HCT116 (cell line): ENCODE results near the gene TLN1. TPM values are rescaled to one million over a fixed set of nuclear protein-coding genes. Genes with fewer than 3 reads are reported as not detected.

Source experiments
- ATAC-seq: fragments of 200-7000 bp; cut with Tn5 transposase; 2 replicates; pipeline ENCODE4 v1.9.1; 2020; ENCODE audit warnings: mild to moderate bottlenecking, moderate library complexity
- BruUV-seq: library from RNA; stranded (reverse); fragments of 400-500 nt; replicated peaks from 2 replicates; lab custom pipeline; 2021; lab: Mats Ljungman, UMichigan
- CTCF ChIA-PET: fragments of 300-600 bp; sonication (Branson Sonifier 250); formaldehyde crosslinking; loops from one replicate; lab custom pipeline; 2021; ENCODE audit warnings: antibody characterized with exemption; lab: Charles Lee
- POLR2A ChIA-PET: fragments of 300-600, 350-600 bp; sonication (Branson Sonifier 250); formaldehyde crosslinking; loops from one replicate; lab custom pipeline; 2021; ENCODE audit warnings: antibody characterized with exemption; lab: Charles Lee
- RAD21 ChIA-PET, 2 experiments: fragments of 300-600 bp; sonication (Branson Sonifier 250); formaldehyde crosslinking; loops; one replicate each; lab custom pipeline; 2023; ENCODE audit warnings: low total read pairs in 2 of 2; ENCODE audit not compliant: uncharacterized antibody in 2 of 2, unreplicated experiment in 2 of 2, low non-redundant PET in 1 of 2; lab: Charles Lee
- DNase-seq: peaks from one replicate; pipeline ENCODE4 v3.0.0-alpha.2; 2010; ENCODE audit warnings: low read depth, low spot score
- H2AFZ ChIP-seq: fragments of 200-600 bp; shearing (Covaris generic), sonication (generic); 2 replicates; pipeline ENCODE4 v1.6.1; 2017; ENCODE audit warnings: low read depth, mixed run types, mixed read lengths, antibody characterized with exemption, low read length; ENCODE audit not compliant: poor library complexity, severe bottlenecking
- H3K27ac ChIP-seq: 2 replicates; pipeline ENCODE4 v1.5.1; 2012; ENCODE audit warnings: low read depth, low read length
- H3K27me3 ChIP-seq: fragments of 200-600 bp; sonication (generic); 2 replicates; pipeline ENCODE4 v1.6.1; 2016; ENCODE audit warnings: mixed run types, low read length, mixed read lengths; ENCODE audit not compliant: insufficient read depth
- H3K36me3 ChIP-seq, 2 experiments: fragments of 200-500 bp in 1 of 2; fragments of 200-600 bp in 1 of 2; sonication (Bioruptor generic) in 1 of 2; sonication (generic) in 1 of 2; 2 replicates each; pipeline versions ENCODE4 v1.5.1 to v1.6.1; 2014 to 2016; ENCODE audit warnings: low read length in 2 of 2, inconsistent platforms in 1 of 2, mixed read lengths in 1 of 2, mixed run types in 1 of 2; ENCODE audit not compliant: insufficient read depth in 2 of 2, control insufficient read depth in 1 of 2
- H3K4me1 ChIP-seq, 2 experiments: fragments of 200-600 bp in 1 of 2; sonication (generic) in 1 of 2; 2 replicates each; pipeline versions ENCODE4 v1.5.1 to v1.6.1; 2012 to 2017; ENCODE audit warnings: low read length in 2 of 2, inconsistent platforms in 1 of 2, mild to moderate bottlenecking in 1 of 2, mixed read lengths in 1 of 2, mixed run types in 1 of 2, moderate library complexity in 1 of 2; ENCODE audit not compliant: insufficient read depth in 2 of 2, control insufficient read depth in 1 of 2
- H3K4me2 ChIP-seq: fragments of 200-600 bp; sonication (generic); 2 replicates; pipeline ENCODE4 v1.6.1; 2017; ENCODE audit warnings: mixed run types, low read length, mixed read lengths
- H3K4me3 ChIP-seq, 2 experiments: fragments of 200-600 bp in 1 of 2; sonication (generic) in 1 of 2; replicated peaks in 1 of 2; 2 replicates each; pipeline ENCODE4 v1.5.1; 2011 to 2016; ENCODE audit warnings: low read length in 2 of 2, control low read depth in 1 of 2, low read depth in 1 of 2, mild to moderate bottlenecking in 1 of 2, mixed read lengths in 1 of 2, mixed run types in 1 of 2
- H3K79me2 ChIP-seq: fragments of 200-600 bp; sonication (generic); 2 replicates; pipeline ENCODE4 v1.6.1; 2017; ENCODE audit warnings: mild to moderate bottlenecking, mixed run types, low read length, moderate library complexity, mixed read lengths; ENCODE audit not compliant: insufficient read depth
- H3K9ac ChIP-seq: fragments of 200-600 bp; sonication (generic); 2 replicates; pipeline ENCODE4 v1.6.1; 2016; ENCODE audit warnings: low read length, mixed read lengths
- H3K9me2 ChIP-seq: fragments of 200-600 bp; sonication (generic), shearing (Covaris generic); 2 replicates; pipeline ENCODE4 v1.6.1; 2017; ENCODE audit warnings: mixed run types, mild to moderate bottlenecking, moderate library complexity; ENCODE audit not compliant: insufficient read depth
- H3K9me3 ChIP-seq, 2 experiments: fragments of 200-500 bp in 1 of 2; fragments of 200-600 bp in 1 of 2; sonication (Bioruptor generic) in 1 of 2; sonication (generic) in 1 of 2; 2 replicates each; pipeline ENCODE4 v1.6.1; 2014 to 2017; ENCODE audit warnings: low read length in 2 of 2, mixed read lengths in 2 of 2, inconsistent platforms in 1 of 2, low read depth in 1 of 2, mild to moderate bottlenecking in 1 of 2, mixed run types in 1 of 2, moderate library complexity in 1 of 2; ENCODE audit not compliant: control insufficient read depth in 1 of 2, insufficient read depth in 1 of 2
- H4K20me1 ChIP-seq: fragments of 200-600 bp; sonication (generic), shearing (Covaris generic); 2 replicates; pipeline ENCODE4 v1.6.1; 2017; ENCODE audit warnings: mixed run types, mild to moderate bottlenecking, moderate library complexity; ENCODE audit not compliant: insufficient read depth
- ATF3 ChIP-seq: IDR thresholded peaks from 2 replicates; pipeline ENCODE4 v1.6.1; 2012
- CBX3 ChIP-seq: IDR thresholded peaks from 2 replicates; pipeline ENCODE4 v1.6.1; 2012; ENCODE audit warnings: low read depth
- CEBPB ChIP-seq: IDR thresholded peaks from 2 replicates; pipeline ENCODE4 v1.6.1; 2012; ENCODE audit warnings: low read depth
- EGR1 ChIP-seq: IDR thresholded peaks from 2 replicates; pipeline ENCODE4 v1.6.1; 2012; ENCODE audit warnings: low read depth
- ELF1 ChIP-seq: IDR thresholded peaks from 2 replicates; pipeline ENCODE4 v1.6.1; 2012; ENCODE audit warnings: low read depth, borderline replicate concordance
- EZH2phosphoT487 ChIP-seq: fragments of 200-600 bp; IDR thresholded peaks from 2 replicates; pipeline ENCODE4 v1.6.1; 2018; ENCODE audit warnings: antibody characterized with exemption, borderline replicate concordance
- FOSL1 ChIP-seq: IDR thresholded peaks from 2 replicates; pipeline ENCODE4 v1.6.1; 2012; ENCODE audit warnings: low read depth
- MAX ChIP-seq: IDR thresholded peaks from 2 replicates; pipeline ENCODE4 v1.6.1; 2012
- POLR2A ChIP-seq: IDR thresholded peaks from 2 replicates; pipeline ENCODE4 v1.7.0; 2011; ENCODE audit warnings: borderline replicate concordance; ENCODE audit not compliant: insufficient read depth, insufficient read length; ENCODE audit errors: extremely low read depth
- POLR2AphosphoS5 ChIP-seq: IDR thresholded peaks from 2 replicates; pipeline ENCODE4 v1.6.1; 2011; ENCODE audit warnings: mild to moderate bottlenecking, low read depth, low read length, moderate library complexity
- RAD21 ChIP-seq: IDR thresholded peaks from 2 replicates; pipeline ENCODE4 v1.6.1; 2012; ENCODE audit warnings: low read depth, mild to moderate bottlenecking
- REST ChIP-seq: IDR thresholded peaks from 2 replicates; pipeline ENCODE4 v1.6.1; 2012; ENCODE audit warnings: low read depth
- SIN3A ChIP-seq: IDR thresholded peaks from 2 replicates; pipeline ENCODE4 v1.6.1; 2012; ENCODE audit warnings: low read depth
- SRF ChIP-seq: IDR thresholded peaks from 2 replicates; pipeline ENCODE4 v1.6.1; 2012; ENCODE audit warnings: low read depth
- TCF7L2 ChIP-seq: IDR thresholded peaks from 2 replicates; pipeline ENCODE4 v1.7.0; 2011; ENCODE audit warnings: borderline replicate concordance, inconsistent platforms; ENCODE audit not compliant: insufficient read depth, insufficient read length; ENCODE audit errors: extremely low read depth
- YY1 ChIP-seq: IDR thresholded peaks from 2 replicates; pipeline ENCODE4 v1.6.1; 2011; ENCODE audit warnings: low read length, low read depth, moderate library complexity, mild to moderate bottlenecking; ENCODE audit not compliant: insufficient replicate concordance; ENCODE audit errors: extremely low read depth
- ZBTB33 ChIP-seq: IDR thresholded peaks from 2 replicates; pipeline ENCODE4 v1.6.1; 2011; ENCODE audit warnings: mild to moderate bottlenecking, low read length, moderate library complexity; ENCODE audit not compliant: insufficient replicate concordance; ENCODE audit errors: extremely low read depth
- ZFX ChIP-seq: fragments of 450-650 bp; IDR thresholded peaks from 2 replicates; pipeline ENCODE4 v1.6.1; 2017
- ZNF274 ChIP-seq: fragments of 200-500 bp; sonication (Bioruptor generic); IDR thresholded peaks from 2 replicates; pipeline ENCODE4 v1.6.1; 2014; ENCODE audit warnings: mild to moderate bottlenecking, low read depth, low read length, inconsistent platforms
- intact Hi-C: fragments of 100-400 bp; cut with micrococcal nuclease; formaldehyde crosslinking; loops from 2 replicates; pipeline ENCODE4 v1.10.0; 2022
- total RNA-seq: library from RNA; stranded (reverse); gene quantifications from one replicate; pipeline ENCODE4 v1.2.1, GENCODE V29; 2021; ENCODE audit not compliant: unreplicated experiment

Gene TLN1
- total RNA-seq, 1 experiment from 2014 or later: 144 TPM

GRCh38 chr9:35652829-35653209 lies 79.2 kb downstream of the TLN1 start:
- H3K4me2 ChIP-seq: no peak overlapping the region
- no peaks in the 10 kb centered on the region for H3K36me3 ChIP-seq
- H3K79me2 ChIP-seq: no peaks in the 10 kb centered on the region
- DNase-seq (no peak), ATAC-seq (no peak)
- RAD21 ChIA-PET: no interaction called here
- BruUV-seq: no TSS peak
- no peak overlapping the region for H2AFZ ChIP-seq
- H3K27ac ChIP-seq: no peak overlapping the region
- no peaks in the 10 kb centered on the region for H3K27me3 ChIP-seq
- peaks cover 5 to 19% of the 10 kb centered on the region in 2 experiments; a peak in 3 of 4 replicates for H3K4me1 ChIP-seq
- POLR2A ChIA-PET: no interaction called here
- CTCF ChIA-PET: no interaction called here
- no peak overlapping the region for H3K9ac ChIP-seq
- H4K20me1 ChIP-seq: no peaks in the 10 kb centered on the region
- no peaks in the 10 kb centered on the region for H3K9me3 ChIP-seq
- H3K4me3 ChIP-seq: no peak overlapping the region
- intact Hi-C loops: loop anchor here (10.0 kb wide), 1 partner anchor 538 kb away; the partner anchor contains the start of gene ATOSB
- TF ChIP-seq POLR2A: no peak
- no peak for TF ChIP-seq EZH2phosphoT487
- no peak for TF ChIP-seq EGR1
- no peak for TF ChIP-seq TCF7L2
- no peak for TF ChIP-seq CEBPB
- TF ChIP-seq MAX: no peak
- TF ChIP-seq SIN3A: no peak
- TF ChIP-seq REST: no peak
- no peak for TF ChIP-seq ZBTB33
- TF ChIP-seq SRF: no peak
- TF ChIP-seq YY1: no peak
- TF ChIP-seq ZFX: no peak
- no peak for TF ChIP-seq ZNF274
- TF ChIP-seq POLR2AphosphoS5: no peak
- no peak for TF ChIP-seq ELF1
- TF ChIP-seq CBX3: no peak
- no peak for TF ChIP-seq FOSL1
- TF ChIP-seq ATF3: no peak
- TF ChIP-seq RAD21: no peak
- H3K9me2 ChIP-seq: no peaks in the 10 kb centered on the region
